Measurements from ENCODE around the gene ANGPT4. TPM values are rescaled to one million over a fixed set of nuclear protein-coding genes. Genes with fewer than 3 reads are reported as not detected.

ANGPT4 gene
- total and polyA plus RNA-seq, 2 of the 8 experiments (the other 6 are each of a cell fraction or from before 2014, with no cell fraction given): 0.07 to 0.33 TPM

DNA sequence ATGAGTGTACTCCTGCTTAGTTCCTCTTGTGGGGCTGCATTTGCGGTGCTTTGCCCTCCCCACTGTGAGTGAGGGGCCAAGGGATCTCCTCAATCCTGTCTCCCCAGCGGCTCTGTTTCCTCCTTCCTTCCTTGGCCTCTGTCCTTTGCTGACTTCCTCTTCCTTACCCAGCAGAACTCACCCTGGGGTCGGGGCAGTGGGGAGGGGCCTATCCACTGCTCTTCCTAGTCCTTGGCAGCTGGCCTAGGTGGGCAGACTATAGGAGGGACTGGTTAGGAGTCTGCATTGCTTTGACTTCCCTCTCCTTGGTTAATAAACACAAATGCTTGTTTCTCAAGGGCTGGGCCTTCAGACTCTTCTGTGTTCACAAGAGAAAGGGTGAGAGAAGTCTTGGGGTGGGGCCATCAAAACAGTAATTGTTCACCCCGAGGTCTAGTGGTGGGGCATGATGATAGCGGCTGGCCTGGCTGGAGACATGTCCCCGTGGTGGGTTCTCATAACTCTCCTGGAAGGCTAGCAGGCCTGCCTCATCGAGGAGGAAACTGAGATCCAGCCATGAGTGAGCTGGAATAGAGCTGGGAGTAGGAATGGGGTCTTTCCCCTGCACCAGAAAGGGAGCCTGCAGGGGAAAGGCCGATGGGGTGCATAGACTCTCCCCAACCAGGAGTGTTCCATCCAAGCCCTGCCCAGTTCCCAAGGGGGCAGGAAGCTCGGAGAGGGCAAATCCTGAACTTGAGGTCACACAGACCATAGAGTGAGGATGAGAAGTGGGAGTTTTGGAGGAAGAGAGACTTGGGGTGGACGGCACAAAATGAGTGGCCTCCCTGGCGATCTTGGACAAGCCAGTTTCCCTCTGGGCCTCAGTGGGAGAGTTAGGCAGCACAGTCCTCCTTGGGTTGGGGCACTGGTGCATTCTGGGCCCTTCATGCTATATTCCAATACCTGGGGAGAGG is 69.9 kb downstream of the ANGPT4 start (continued):
- TF ChIP-seq CHD1 (IDR thresholded peaks at IDR 0.05; ENCODE audit: low read depth, low read length) (no peak), POLR2A (IDR thresholded peaks at IDR 0.05; ENCODE audit: control extremely low read depth in 1 of 2, low read depth in 2 of 2, low read length in 2 of 2) (no peak), RXRA (IDR thresholded peaks at IDR 0.05; ENCODE audit: insufficient read depth, low read depth, low read length) (no peak), CTBP2 (IDR thresholded peaks at IDR 0.05; ENCODE audit: borderline replicate concordance, insufficient read depth, insufficient read length, low read length) (no peak)
